ENCODE results near the gene RNF26. TPM values are rescaled to one million over a fixed set of nuclear protein-coding genes. Genes with fewer than 3 reads are reported as not detected.

RNF26 gene
- total RNA-seq, 1 donor from 2014 or later: 16.8 TPM

DNA sequence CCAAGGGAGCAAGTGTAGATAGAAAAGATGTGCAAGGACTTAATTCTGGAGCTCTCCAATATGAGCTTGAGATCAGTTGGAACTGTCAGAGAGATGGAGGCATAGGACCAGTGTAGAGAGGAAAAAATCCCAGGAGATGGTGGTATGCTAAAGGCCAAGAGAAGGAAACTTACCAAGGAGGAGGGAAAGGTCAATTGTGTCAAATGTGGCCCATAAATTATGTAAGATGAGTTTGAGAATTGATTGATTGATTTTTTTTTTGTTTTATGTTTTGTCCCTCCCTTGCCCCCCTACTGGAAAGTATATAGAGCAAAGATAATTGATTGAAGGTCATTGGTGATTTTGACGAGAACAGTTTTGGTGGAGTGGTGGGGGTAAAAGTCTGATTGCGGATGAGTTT lies 50.0 kb downstream of the RNF26 start:
- no peaks in the 10 kb centered on the region for H3K27me3 ChIP-seq
- H3K27ac ChIP-seq: no peak overlapping the region
- TF ChIP-seq, protein P1, sequence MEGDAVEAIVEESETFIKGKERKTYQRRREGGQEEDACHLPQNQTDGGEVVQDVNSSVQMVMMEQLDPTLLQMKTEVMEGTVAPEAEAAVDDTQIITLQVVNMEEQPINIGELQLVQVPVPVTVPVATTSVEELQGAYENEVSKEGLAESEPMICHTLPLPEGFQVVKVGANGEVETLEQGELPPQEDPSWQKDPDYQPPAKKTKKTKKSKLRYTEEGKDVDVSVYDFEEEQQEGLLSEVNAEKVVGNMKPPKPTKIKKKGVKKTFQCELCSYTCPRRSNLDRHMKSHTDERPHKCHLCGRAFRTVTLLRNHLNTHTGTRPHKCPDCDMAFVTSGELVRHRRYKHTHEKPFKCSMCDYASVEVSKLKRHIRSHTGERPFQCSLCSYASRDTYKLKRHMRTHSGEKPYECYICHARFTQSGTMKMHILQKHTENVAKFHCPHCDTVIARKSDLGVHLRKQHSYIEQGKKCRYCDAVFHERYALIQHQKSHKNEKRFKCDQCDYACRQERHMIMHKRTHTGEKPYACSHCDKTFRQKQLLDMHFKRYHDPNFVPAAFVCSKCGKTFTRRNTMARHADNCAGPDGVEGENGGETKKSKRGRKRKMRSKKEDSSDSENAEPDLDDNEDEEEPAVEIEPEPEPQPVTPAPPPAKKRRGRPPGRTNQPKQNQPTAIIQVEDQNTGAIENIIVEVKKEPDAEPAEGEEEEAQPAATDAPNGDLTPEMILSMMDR (IDR thresholded peaks at IDR 0.05): no peak
- peaks cover 0 to 13% of the 10 kb centered on the region in 2 donors for H3K4me1 ChIP-seq
- no peaks in the 10 kb centered on the region for H3K36me3 ChIP-seq
- no peak for DNase-seq (ENCODE audit: low spot score in 2 of 2)
- intact Hi-C loops (cut with DNase I): loop anchor here (5.0 to 10.0 kb wide), 3 partner anchors 42 to 947 kb away; partner anchors contain the start of genes C1QTNF5, KMT2A and NECTIN1
- no peaks in the 10 kb centered on the region for H3K9me3 ChIP-seq
- no peak overlapping the region for H3K4me3 ChIP-seq

Other genes with a start within 250 kb of the RNF26 start
- 82.8 TPM for gene HMBS, start 249.6 kb upstream of the RNF26 start, total RNA-seq
- 61.9 TPM for gene DPAGT1, start 232.7 kb upstream of the RNF26 start, total RNA-seq
- 16.7 TPM for gene C2CD2L, start 227.2 kb upstream of the RNF26 start, total RNA-seq
- gene HINFP, start 212.9 kb upstream of the RNF26 start, total RNA-seq: 36.5 TPM
- not detected for gene ABCG4, start 185.5 kb upstream of the RNF26 start, total RNA-seq
- 35.9 TPM for gene NLRX1, start 165.8 kb upstream of the RNF26 start, total RNA-seq
- not detected for gene NHERF4, start 149.1 kb upstream of the RNF26 start, total RNA-seq
- gene CBL, start 128.2 kb upstream of the RNF26 start, total RNA-seq: 21.6 TPM
- gene MCAM, start 17.4 kb upstream of the RNF26 start, total RNA-seq: 2,975 TPM
- 95.8 TPM for gene C1QTNF5, start 6.4 kb downstream of the RNF26 start, total RNA-seq
- gene MFRP, start 12.2 kb downstream of the RNF26 start, total RNA-seq: not detected
- gene USP2, start 47.2 kb downstream of the RNF26 start, total RNA-seq: not detected
- 3.5 TPM for gene THY1, start 88.6 kb downstream of the RNF26 start, total RNA-seq

All from ascending aorta (tissue), 2 donors.